HEK293 (cell line): ENCODE measurements around the gene DENND1C.
A peak's percentile ranks its signal among the peaks of the same experiment; 100 is the strongest.

Source experiments
- GLIS1 ChIP-seq: fragments of 450-650 bp; formaldehyde crosslinking; IDR thresholded peaks from 2 replicates; pipeline ENCODE4 v1.5.1; 2016; ENCODE audit warnings: missing biosample characterization, missing genetic modification characterization
- OVOL3 ChIP-seq: fragments of 450-650 bp; formaldehyde crosslinking; IDR thresholded peaks from 2 replicates; pipeline ENCODE4 v1.5.1; 2016; ENCODE audit warnings: missing biosample characterization, missing genetic modification characterization
- REST ChIP-seq: fragments of 450-650 bp; formaldehyde crosslinking; IDR thresholded peaks from 2 replicates; pipeline ENCODE4 v1.5.1; 2016; ENCODE audit warnings: missing biosample characterization, missing genetic modification characterization
- SCRT2 ChIP-seq: fragments of 450-650 bp; formaldehyde crosslinking; IDR thresholded peaks from 2 replicates; pipeline ENCODE4 v1.5.1; 2016; ENCODE audit warnings: missing biosample characterization, missing genetic modification characterization
- SETDB1 ChIP-seq: IDR thresholded peaks from one replicate; pipeline ENCODE4 v1.6.1; 2017; ENCODE audit warnings: mild to moderate bottlenecking, low read length, moderate library complexity, mixed read lengths; ENCODE audit not compliant: insufficient read length
- SP2 ChIP-seq: fragments of 450-650 bp; formaldehyde crosslinking; IDR thresholded peaks from 2 replicates; pipeline ENCODE4 v1.5.1; 2016; ENCODE audit warnings: missing biosample characterization, missing genetic modification characterization
- ZBTB1 ChIP-seq: fragments of 450-650 bp; formaldehyde crosslinking; IDR thresholded peaks from 2 replicates; pipeline ENCODE4 v1.5.1; 2016; ENCODE audit warnings: missing biosample characterization, missing genetic modification characterization
- ZFP41 ChIP-seq: fragments of 450-650 bp; formaldehyde crosslinking; IDR thresholded peaks from 2 replicates; pipeline ENCODE4 v1.5.1; 2016; ENCODE audit warnings: missing biosample characterization, missing genetic modification characterization, borderline replicate concordance
- ZNF146 ChIP-seq: fragments of 450-650 bp; formaldehyde crosslinking; IDR thresholded peaks from 2 replicates; pipeline ENCODE4 v1.5.1; 2016; ENCODE audit warnings: missing biosample characterization, missing genetic modification characterization
- ZNF426 ChIP-seq: fragments of 450-650 bp; formaldehyde crosslinking; IDR thresholded peaks from 2 replicates; pipeline ENCODE4 v1.5.1; 2017; ENCODE audit warnings: missing biosample characterization, missing genetic modification characterization, mild to moderate bottlenecking, inconsistent platforms, moderate library complexity
- ZNF518A ChIP-seq: fragments of 450-650 bp; formaldehyde crosslinking; conservative IDR thresholded peaks from 2 replicates; pipeline ENCODE4 v1.5.1; 2016; ENCODE audit warnings: low read depth, missing biosample characterization, missing genetic modification characterization
- ZNF660 ChIP-seq: fragments of 450-650 bp; IDR thresholded peaks from 2 replicates; pipeline ENCODE4 v1.5.1; 2018; ENCODE audit warnings: missing biosample characterization, mild to moderate bottlenecking, missing genetic modification characterization
- TF ChIP-seq, protein P1 (sequence below): fragments of 450-650 bp; formaldehyde crosslinking; IDR thresholded peaks from 2 replicates; pipeline ENCODE4 v1.5.1; 2016; ENCODE audit warnings: missing biosample characterization, missing genetic modification characterization
- TF ChIP-seq, protein P2 (sequence below): fragments of 450-650 bp; formaldehyde crosslinking; IDR thresholded peaks from 2 replicates; pipeline ENCODE4 v1.5.1; 2017; ENCODE audit warnings: missing biosample characterization, mild to moderate bottlenecking, missing genetic modification characterization, moderate library complexity

The DENND1C gene

DNA sequence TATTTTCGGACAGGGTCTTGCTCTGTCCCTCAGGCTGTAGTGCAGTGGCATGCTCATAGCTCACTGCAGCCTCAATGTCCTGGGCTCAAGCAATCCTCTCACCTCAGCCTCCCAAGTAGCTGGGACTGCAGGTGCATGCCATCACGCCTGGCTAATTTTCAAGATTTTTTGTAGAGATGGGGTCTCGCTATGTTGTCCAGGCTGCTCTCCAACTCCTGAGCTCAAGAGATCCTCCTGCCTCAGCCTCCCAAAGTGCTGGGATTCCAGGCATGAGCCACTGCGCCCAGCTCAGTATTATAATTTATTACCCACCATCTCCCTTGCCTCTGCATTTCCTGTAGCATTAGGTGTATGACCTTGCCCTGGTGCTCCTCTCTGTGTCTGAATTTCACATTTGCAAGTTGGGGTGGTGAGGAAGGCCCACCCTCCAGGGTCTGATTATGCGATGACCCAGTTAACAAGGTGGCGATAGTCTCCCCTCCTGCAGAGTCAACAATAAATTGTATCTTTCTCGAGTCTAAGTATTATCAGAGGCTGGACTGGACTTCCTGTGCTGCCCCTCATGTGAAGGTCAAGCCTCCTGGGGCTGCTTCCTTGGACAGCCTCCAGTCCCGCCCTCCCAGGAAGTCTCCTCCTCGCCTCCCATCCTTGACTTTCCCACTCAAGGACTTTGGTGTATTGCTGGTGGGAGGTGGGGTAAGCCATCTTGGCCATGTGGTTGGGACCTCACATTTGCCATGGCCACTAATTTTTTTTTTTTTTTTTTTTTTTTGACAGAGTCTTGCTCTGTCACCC lies 22.0 kb upstream of the DENND1C start (continued):
- no peak for TF ChIP-seq ZNF518A
- TF ChIP-seq GLIS1 (tag by site-specific recombination), result peak; percentile 40
- TF ChIP-seq ZNF146 (tag by site-specific recombination), result no peak
- TF ChIP-seq OVOL3, result no peak
- TF ChIP-seq REST (tag by site-specific recombination), result no peak
- no peak for TF ChIP-seq ZFP41 (tag by site-specific recombination)
- no peak for TF ChIP-seq SETDB1
- TF ChIP-seq SCRT2 (tag by site-specific recombination), result no peak
- TF ChIP-seq, protein P1, sequence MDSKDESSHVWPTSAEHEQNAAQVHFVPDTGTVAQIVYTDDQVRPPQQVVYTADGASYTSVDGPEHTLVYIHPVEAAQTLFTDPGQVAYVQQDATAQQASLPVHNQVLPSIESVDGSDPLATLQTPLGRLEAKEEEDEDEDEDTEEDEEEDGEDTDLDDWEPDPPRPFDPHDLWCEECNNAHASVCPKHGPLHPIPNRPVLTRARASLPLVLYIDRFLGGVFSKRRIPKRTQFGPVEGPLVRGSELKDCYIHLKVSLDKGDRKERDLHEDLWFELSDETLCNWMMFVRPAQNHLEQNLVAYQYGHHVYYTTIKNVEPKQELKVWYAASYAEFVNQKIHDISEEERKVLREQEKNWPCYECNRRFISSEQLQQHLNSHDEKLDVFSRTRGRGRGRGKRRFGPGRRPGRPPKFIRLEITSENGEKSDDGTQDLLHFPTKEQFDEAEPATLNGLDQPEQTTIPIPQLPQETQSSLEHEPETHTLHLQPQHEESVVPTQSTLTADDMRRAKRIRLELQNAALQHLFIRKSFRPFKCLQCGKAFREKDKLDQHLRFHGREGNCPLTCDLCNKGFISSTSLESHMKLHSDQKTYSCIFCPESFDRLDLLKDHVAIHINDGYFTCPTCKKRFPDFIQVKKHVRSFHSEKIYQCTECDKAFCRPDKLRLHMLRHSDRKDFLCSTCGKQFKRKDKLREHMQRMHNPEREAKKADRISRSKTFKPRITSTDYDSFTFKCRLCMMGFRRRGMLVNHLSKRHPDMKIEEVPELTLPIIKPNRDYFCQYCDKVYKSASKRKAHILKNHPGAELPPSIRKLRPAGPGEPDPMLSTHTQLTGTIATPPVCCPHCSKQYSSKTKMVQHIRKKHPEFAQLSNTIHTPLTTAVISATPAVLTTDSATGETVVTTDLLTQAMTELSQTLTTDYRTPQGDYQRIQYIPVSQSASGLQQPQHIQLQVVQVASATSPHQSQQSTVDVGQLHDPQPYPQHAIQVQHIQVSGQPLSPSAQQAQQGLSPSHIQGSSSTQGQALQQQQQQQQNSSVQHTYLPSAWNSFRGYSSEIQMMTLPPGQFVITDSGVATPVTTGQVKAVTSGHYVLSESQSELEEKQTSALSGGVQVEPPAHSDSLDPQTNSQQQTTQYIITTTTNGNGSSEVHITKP, result no peak
- TF ChIP-seq ZBTB1, result no peak
- 0 out of 2 replicates have a peak, but pooled peaks have one; percentile 14 for TF ChIP-seq SP2 (tag by site-specific recombination)
- no peak for TF ChIP-seq ZNF660 (tag by site-specific recombination)
- TF ChIP-seq, protein P2, sequence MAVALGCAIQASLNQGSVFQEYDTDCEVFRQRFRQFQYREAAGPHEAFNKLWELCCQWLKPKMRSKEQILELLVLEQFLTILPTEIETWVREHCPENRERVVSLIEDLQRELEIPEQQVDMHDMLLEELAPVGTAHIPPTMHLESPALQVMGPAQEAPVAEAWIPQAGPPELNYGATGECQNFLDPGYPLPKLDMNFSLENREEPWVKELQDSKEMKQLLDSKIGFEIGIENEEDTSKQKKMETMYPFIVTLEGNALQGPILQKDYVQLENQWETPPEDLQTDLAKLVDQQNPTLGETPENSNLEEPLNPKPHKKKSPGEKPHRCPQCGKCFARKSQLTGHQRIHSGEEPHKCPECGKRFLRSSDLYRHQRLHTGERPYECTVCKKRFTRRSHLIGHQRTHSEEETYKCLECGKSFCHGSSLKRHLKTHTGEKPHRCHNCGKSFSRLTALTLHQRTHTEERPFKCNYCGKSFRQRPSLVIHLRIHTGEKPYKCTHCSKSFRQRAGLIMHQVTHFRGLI (tag by site-specific recombination), result no peak
- no peak for TF ChIP-seq ZNF426 (tag by site-specific recombination)
